KMS-11 (cell line): ENCODE data around the gene NTN5.
"Not testable (repeated sequence)": the region's sequence is repeated elsewhere in the genome, so short reads cannot be mapped to it uniquely, and the experiment has no call there.

Source experiments
- H2AFZ ChIP-seq: fragments of 200-600 bp; sonication (generic); 2 replicates; pipeline ENCODE4 v1.6.1; 2016; ENCODE audit warnings: antibody characterized with exemption, mixed run types, low read depth
- H3K27ac ChIP-seq: fragments of 200-600 bp; sonication (generic); 2 replicates; pipeline ENCODE4 v1.6.1; 2016; ENCODE audit warnings: mild to moderate bottlenecking, mixed run types
- H3K27me3 ChIP-seq: fragments of 200-600 bp; sonication (generic); 2 replicates; pipeline ENCODE4 v1.6.1; 2017; ENCODE audit warnings: mild to moderate bottlenecking, low read depth, mixed run types, moderate library complexity; ENCODE audit not compliant: insufficient read depth
- H3K36me3 ChIP-seq: fragments of 200-600 bp; sonication (generic); 2 replicates; pipeline ENCODE4 v1.6.1; 2017; ENCODE audit warnings: mild to moderate bottlenecking, mixed run types; ENCODE audit not compliant: insufficient read depth
- H3K4me1 ChIP-seq: fragments of 200-600 bp; sonication (generic); 2 replicates; pipeline ENCODE4 v1.6.1; 2016; ENCODE audit warnings: mild to moderate bottlenecking, low read depth, mixed run types; ENCODE audit not compliant: poor library complexity, severe bottlenecking
- H3K4me2 ChIP-seq: fragments of 200-600 bp; sonication (generic); 2 replicates; pipeline ENCODE4 v1.7.0; 2016; ENCODE audit warnings: mild to moderate bottlenecking, mixed run types
- H3K4me3 ChIP-seq: fragments of 200-600 bp; sonication (generic); IDR thresholded peaks from 2 replicates; pipeline ENCODE4 v1.6.1; 2017; ENCODE audit warnings: low read depth, low read length, mixed read lengths; ENCODE audit not compliant: insufficient read depth
- H3K79me2 ChIP-seq: fragments of 200-600 bp; sonication (generic); 2 replicates; pipeline ENCODE4 v1.6.1; 2016; ENCODE audit warnings: low read depth, mixed run types; ENCODE audit not compliant: insufficient read depth
- H3K9ac ChIP-seq: fragments of 200-600 bp; sonication (generic); 2 replicates; pipeline ENCODE4 v1.6.1; 2016; ENCODE audit warnings: mild to moderate bottlenecking, mixed run types
- H4K20me1 ChIP-seq: fragments of 200-600 bp; sonication (generic); 2 replicates; pipeline ENCODE4 v1.6.1; 2016; ENCODE audit warnings: mild to moderate bottlenecking, mixed run types; ENCODE audit not compliant: insufficient read depth
- TF ChIP-seq, protein P1 (sequence below): fragments of 200-600 bp; sonication (generic); conservative IDR thresholded peaks from 2 replicates; pipeline ENCODE4 v1.6.1; 2017; ENCODE audit warnings: low read depth, mild to moderate bottlenecking, antibody characterized with exemption, low read length, moderate library complexity, mixed read lengths

Gene NTN5

DNA sequence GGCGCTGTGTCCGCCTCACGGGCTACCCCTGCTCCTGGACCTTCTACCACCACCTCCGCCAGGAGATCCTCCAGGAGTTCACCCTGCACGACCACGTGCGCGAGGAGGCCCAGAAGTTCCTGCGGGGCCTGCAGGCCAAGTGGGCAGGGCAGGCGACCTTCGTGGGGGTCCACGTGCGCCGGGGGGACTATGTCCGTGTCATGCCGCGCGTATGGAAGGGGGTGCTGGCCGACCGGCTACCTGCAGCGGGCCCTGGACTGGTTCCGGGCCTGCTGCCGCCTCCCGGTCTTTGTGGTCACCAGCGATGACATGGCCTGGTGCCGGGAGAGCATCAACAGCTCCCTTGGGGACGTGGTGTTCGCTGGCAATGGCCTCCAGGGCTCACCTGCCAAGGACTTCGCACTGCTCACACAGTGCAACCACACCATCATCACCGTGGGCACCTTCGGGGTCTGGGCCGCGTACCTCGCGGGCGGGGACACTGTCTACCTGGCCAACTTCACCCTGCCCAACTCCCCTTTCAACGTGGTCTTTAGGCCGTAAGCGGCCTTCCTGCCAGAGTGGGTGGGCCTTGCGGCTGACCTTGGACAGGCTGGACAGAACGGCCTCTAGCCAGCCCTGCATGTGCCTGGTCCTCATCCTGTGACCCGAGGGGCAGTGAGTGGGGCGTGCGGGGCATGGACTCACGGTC lies 7.8 kb upstream of the NTN5 start:
- no peak overlapping the region for H3K9ac ChIP-seq
- no peak overlapping the region for H3K4me3 ChIP-seq

DNA sequence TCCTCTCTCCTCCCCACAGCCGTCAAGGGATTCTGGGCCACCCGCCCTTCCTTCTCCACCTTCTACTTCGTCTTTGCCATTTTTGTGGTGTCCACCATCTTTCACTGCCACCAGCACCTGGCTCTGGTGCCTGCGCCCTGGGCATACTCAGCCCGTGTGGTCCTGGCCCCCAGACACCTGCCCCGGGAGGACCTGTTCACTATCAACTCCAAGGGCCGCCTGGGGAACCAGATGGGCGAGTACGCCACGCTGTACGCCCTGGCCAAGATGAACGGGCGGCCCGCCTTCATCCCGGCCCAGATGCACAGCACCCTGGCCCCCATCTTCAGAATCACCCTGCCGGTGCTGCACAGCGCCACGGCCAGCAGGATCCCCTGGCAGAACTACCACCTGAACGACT lies 7.2 kb upstream of the NTN5 start:
- not testable (repeated sequence) for H3K36me3 ChIP-seq, H3K4me2 ChIP-seq, H3K79me2 ChIP-seq, H3K9ac ChIP-seq, H4K20me1 ChIP-seq, H3K4me3 ChIP-seq, H2AFZ ChIP-seq, H3K4me1 ChIP-seq, H3K27ac ChIP-seq
- peaks cover 53% of the 10 kb centered on the region for H3K27me3 ChIP-seq

More for the DNA sequence above, 7.8 kb upstream of the NTN5 start:
- H3K4me1 ChIP-seq = no peaks in the 10 kb centered on the region
- H3K36me3 ChIP-seq = no peaks in the 10 kb centered on the region
- H4K20me1 ChIP-seq = no peaks in the 10 kb centered on the region
- no peaks in the 10 kb centered on the region for H3K79me2 ChIP-seq
- no peak overlapping the region for H3K27ac ChIP-seq
- H2AFZ ChIP-seq = no peak overlapping the region
- H3K27me3 ChIP-seq = peaks cover 53% of the 10 kb centered on the region
- no peak overlapping the region for H3K4me2 ChIP-seq
- TF ChIP-seq, protein P1, sequence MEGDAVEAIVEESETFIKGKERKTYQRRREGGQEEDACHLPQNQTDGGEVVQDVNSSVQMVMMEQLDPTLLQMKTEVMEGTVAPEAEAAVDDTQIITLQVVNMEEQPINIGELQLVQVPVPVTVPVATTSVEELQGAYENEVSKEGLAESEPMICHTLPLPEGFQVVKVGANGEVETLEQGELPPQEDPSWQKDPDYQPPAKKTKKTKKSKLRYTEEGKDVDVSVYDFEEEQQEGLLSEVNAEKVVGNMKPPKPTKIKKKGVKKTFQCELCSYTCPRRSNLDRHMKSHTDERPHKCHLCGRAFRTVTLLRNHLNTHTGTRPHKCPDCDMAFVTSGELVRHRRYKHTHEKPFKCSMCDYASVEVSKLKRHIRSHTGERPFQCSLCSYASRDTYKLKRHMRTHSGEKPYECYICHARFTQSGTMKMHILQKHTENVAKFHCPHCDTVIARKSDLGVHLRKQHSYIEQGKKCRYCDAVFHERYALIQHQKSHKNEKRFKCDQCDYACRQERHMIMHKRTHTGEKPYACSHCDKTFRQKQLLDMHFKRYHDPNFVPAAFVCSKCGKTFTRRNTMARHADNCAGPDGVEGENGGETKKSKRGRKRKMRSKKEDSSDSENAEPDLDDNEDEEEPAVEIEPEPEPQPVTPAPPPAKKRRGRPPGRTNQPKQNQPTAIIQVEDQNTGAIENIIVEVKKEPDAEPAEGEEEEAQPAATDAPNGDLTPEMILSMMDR = no peak

DNA sequence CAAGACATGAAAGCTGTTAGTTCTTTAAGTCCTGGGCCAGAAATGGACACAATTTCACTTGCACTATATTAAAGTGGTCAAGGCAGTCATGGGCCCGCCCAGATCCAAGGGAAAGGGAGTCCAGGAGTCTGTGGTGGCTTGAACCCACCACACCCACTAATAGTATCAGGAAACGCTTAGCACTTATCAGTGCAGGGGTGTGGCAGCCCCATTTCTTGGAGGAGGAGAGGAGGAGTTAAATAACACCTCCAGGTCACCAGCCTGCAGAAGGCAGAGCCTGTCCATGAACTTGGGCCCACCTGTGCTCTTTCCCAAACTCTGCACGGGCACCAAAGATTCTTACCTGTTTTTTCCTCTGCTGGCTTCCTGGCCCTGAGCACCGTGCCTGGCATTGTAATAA lies 5.4 kb upstream of the NTN5 start:
- H3K79me2 ChIP-seq = no peaks in the 10 kb centered on the region
- peaks cover 5% of the 10 kb centered on the region for H3K4me1 ChIP-seq
- H4K20me1 ChIP-seq = no peaks in the 10 kb centered on the region
- TF ChIP-seq, protein P1 = no peak
- no peak overlapping the region for H3K27ac ChIP-seq
- H3K4me2 ChIP-seq = no peak overlapping the region
- H3K36me3 ChIP-seq = no peaks in the 10 kb centered on the region
- H2AFZ ChIP-seq = no peak overlapping the region
- H3K27me3 ChIP-seq = peaks cover 49% of the 10 kb centered on the region; the same call in 1 of the 2 replicates
- no peak overlapping the region for H3K4me3 ChIP-seq
- no peak overlapping the region for H3K9ac ChIP-seq

DNA sequence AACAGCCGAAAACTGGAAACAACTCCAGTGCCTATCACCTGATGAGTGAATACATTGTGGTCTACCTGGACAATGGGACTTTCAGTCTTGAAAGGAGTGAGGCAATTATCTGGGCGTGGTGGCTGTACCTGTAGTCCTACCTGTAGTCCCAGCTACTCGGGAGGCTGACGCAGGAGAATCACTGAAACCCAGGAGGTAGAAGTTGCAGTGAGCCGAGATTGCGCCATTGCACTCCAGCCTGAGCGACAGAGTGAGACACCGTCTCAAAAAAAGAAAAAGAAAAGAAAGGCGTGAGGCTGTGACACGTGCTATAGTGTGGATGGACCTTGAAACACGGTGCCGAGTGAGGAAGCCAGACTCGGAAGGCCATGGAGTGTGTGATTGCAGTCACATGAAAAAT lies 4.1 kb upstream of the NTN5 start:
- Histone ChIP-seq H3K36me3 (no peaks in the 10 kb centered on the region), H3K79me2 (no peaks in the 10 kb centered on the region), H2AFZ (no peak overlapping the region), H3K4me3 (no peak overlapping the region), H3K27me3 (peaks cover 40% of the 10 kb centered on the region; the same call in 1 of the 2 replicates), H4K20me1 (no peaks in the 10 kb centered on the region), H3K9ac (no peak overlapping the region), H3K27ac (no peak overlapping the region), H3K4me2 (no peak overlapping the region), H3K4me1 (peaks cover 5% of the 10 kb centered on the region)
- TF ChIP-seq, protein P1 = no peak

DNA sequence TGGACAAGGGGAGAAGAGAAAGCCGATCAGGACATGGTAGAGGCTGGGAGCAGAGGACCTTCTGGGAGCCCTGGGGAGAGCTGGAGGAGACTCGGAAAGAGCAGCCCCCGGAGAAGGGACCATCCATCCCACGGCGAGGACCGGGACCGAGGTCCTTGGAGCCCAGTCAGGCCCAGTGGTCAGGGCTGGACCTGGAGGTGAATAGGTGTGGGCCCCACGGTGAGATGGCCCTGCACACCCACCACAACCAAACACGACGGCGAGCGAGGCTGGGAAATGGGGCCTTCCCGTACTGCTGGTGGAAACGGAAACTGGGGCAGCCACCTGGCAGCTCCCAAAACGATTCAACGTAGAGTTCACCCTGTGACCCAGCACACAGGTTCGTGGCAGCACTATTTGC lies 3.7 kb upstream of the NTN5 start:
- Histone ChIP-seq H3K4me2 (no peak overlapping the region), H3K4me3 (no peak overlapping the region), H3K4me1 (peaks cover 5% of the 10 kb centered on the region), H2AFZ (no peak overlapping the region), H3K79me2 (no peaks in the 10 kb centered on the region), H3K36me3 (no peaks in the 10 kb centered on the region), H3K27me3 (peaks cover 36% of the 10 kb centered on the region; the same call in 1 of the 2 replicates), H4K20me1 (no peaks in the 10 kb centered on the region), H3K27ac (no peak overlapping the region), H3K9ac (no peak overlapping the region)
- TF ChIP-seq, protein P1 = no peak
